HG03469 (cell line): ENCODE results near the gene SLC39A11.
"Not testable (repeated sequence)": the region's sequence is repeated elsewhere in the genome, so short reads cannot be mapped to it uniquely, and the experiment has no call there.

Source experiments
- ATAC-seq: cut with Tn5 transposase; IDR thresholded peaks from one replicate; pipeline ENCODE4 v1.9.1; 2021; ENCODE audit warnings: mild to moderate bottlenecking, moderate library complexity, moderate number of reproducible peaks; ENCODE audit not compliant: unreplicated experiment

Gene SLC39A11

GRCh38 chr17:72733619-72734282, 358.7 kb downstream of the SLC39A11 start:
- peak; percentile 56 for ATAC-seq

DNA sequence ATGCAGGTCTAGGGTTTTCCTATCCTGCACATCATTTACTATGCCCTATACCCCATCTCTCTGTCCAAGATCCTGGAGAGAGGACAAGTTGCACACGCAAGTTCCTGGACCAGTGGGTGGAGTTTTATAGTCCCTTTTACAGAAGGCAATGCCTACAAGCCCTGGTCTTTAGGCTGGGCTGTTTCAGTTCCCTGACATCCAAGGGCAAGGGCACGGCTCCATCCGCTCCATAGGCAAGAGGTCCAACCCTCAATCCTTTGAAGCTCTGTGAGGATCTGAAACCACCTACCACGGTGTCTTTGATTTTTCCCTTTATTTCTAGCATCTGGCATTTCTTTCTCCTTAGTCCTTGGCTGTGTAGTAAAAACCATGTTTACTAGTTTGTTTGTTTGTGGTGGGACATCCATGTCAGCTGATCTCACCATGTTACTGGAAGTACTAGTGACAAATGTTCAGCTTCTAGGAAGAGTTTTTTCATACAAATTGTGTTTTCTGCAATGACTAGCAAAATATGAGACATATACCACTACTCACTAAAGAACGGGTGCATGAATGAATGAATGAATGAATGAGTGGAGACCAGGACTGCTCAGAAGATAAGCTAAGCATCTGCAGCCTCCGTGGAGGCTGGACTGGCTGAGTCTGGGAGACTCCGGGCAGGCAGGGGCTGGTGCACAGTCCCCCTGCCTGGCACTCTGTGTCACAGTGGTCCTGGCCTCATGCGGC, 359.4 kb downstream of the SLC39A11 start:
- no peak for ATAC-seq

DNA sequence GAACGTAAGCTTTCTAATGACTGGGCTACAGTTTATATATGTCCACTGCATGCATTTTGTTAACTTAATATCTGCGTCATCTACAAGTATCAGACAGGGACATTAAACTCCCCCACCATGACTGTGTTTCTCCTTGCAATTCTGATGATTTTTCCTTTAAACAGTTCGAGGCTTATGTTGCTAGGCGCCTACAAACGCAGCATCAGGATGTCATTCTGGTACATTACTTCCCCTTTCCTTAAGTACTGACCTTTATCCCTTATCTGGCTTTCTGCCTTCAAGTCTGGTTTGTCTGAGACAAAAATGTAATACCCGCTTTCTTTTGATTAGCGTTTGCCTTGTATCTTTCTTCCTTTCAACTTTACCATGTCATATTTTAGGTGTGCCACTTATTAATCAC, 362.4 kb downstream of the SLC39A11 start:
- no peak for ATAC-seq

GRCh38 chr17:72726936-72727335, 365.6 kb downstream of the SLC39A11 start:
- peak; percentile 94 for ATAC-seq

DNA sequence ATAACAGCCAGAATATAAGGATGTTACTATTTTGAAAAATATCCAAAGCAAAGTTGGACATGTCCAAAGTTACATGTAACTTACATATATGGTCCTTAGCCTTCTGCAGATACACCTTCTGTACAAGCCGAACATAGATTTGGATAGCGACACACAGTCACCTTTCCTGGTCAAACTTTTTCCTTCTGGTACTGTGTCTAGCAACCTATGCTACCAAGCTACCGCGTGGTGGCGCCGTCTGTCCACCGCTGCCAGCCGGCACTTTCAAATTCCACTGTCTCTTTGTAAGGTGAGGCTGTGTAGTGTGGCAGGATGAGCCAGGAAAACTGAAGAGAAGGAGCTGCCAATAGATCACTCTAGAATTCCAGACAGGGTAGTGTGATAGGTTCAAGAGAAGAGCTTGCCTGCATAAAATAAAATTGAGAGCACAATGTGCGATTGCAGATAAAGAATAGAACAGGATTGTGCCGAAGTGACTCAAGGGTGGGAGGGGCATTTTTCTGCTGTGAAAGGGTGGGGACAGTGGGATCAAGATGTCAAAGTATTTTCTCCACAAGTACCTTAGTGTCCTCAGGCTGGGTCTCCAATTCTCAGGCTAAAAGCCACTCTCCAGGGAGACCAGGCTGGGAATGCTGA, 366.9 kb downstream of the SLC39A11 start:
- ATAC-seq, result no peak

DNA sequence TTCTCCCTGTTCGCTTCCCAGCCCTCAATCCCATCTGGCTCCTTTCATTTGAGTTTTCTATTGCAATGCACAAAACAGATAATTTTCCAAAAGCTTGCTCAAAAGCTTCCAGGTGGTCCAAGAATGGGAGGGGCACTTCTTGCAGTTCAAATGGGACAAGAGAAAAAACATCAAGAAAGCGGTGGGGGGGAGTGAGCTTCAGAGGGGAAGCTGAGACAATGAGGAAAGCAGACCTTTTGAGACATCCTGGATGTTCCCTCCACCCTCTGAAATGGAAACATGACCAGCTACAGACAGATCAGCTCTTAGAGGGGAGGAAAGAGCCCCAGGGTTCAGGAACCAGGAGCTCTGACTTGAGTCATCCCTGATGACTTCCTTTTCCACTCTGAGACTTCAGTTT, 368.2 kb downstream of the SLC39A11 start:
- ATAC-seq, result no peak

GRCh38 chr17:72723711-72724110, 368.8 kb downstream of the SLC39A11 start:
- no peak for ATAC-seq

DNA sequence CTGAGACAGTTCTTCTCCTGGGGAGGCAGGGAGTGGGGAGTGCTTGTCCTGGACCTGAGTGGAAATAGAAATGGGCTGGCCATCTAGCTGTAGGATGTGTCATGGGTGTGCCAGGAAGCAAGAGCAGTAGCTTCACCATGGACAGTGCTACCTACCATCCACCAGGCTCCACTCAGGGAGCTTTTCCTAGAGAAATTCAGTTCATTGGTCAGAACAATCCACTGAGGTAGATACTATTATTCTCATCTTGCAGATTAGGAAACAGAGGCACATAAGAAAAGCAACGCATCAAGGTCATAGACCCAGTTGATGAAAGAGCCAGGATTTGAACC, 372.0 kb downstream of the SLC39A11 start:
- no peak for ATAC-seq

GRCh38 chr17:72719578-72720493, 372.7 kb downstream of the SLC39A11 start:
- no peak for ATAC-seq

GRCh38 chr17:72719206-72719577, 373.3 kb downstream of the SLC39A11 start:
- ATAC-seq, result no peak

GRCh38 chr17:72717676-72718075, 374.8 kb downstream of the SLC39A11 start:
- ATAC-seq, result no peak

DNA sequence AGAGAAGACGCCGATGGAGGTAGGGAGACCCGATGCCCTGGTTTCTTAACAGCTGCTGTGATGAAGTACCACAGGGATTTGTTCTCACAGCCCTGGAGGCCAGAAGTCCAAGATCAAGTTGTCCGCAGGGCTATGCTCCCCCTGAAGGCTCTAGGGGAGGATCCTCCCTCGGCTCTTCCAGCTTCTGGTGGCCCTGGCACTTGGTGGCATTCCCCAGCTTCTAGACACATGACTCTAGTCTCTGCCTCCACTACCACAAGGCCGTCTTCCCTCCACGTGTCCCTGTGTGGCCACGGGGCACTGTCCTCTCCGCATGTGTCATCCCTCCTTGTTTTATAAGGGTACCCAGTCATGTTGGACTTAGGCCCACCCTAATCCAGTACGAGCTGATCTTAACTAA, 375.2 kb downstream of the SLC39A11 start:
- no peak for ATAC-seq

GRCh38 chr17:72715906-72716572, 376.4 kb downstream of the SLC39A11 start:
- ATAC-seq, result no peak

DNA sequence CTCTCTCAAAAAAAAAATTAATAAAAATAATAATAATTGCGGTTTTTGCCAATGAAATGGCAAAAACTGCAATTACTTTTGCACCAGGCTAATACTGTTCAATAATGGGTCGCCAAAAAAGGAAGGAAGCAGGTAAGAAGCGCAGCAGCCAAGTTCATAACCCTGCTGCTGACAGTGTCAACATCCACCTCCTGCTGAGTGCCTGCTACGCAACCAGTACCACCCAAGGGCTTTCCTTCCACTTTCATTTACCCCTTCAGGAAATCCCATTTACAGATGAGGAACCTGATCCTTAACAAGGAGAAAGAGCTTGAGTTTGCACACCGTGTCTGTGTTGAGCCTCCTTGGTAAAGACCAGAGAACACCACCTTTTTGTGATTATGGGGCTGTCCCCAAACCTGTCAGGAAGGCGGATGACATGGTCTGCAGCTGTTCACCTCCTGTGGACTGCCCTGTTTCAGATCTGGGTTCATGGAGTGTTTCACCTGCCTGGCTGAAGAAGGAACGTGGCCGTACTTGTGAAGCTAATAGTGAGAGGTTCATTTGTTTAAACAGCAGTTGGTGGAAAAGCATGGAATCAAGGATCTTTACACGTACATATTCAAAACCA, 378.0 kb downstream of the SLC39A11 start:
- ATAC-seq, result no peak

DNA sequence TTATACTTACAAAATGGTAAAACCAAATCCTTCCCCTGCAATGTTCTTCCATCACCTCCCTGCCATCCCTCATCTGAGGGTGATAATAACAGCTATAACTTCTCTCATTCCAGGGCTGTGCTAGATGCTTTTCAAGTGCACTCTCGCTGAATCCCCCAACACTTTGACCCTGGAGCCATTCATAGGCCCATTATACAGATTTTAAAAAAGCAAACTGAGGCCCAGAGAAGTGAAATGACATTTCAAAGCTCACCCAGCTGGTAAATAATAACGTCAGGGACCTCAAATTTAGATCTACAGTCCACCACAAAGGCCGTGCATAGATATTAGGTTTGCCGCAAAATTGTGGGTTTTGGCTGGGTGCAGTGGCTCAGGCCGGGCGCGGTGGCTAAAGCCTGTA, 378.8 kb downstream of the SLC39A11 start:
- ATAC-seq, result no peak

GRCh38 chr17:72711521-72712310, 380.8 kb downstream of the SLC39A11 start:
- no peak for ATAC-seq

GRCh38 chr17:72710834-72711233, 381.7 kb downstream of the SLC39A11 start:
- no peak for ATAC-seq

- no peak for ATAC-seq
These were observed 382.3 kb downstream of the SLC39A11 start for GRCh38 chr17:72710202-72710601.

DNA sequence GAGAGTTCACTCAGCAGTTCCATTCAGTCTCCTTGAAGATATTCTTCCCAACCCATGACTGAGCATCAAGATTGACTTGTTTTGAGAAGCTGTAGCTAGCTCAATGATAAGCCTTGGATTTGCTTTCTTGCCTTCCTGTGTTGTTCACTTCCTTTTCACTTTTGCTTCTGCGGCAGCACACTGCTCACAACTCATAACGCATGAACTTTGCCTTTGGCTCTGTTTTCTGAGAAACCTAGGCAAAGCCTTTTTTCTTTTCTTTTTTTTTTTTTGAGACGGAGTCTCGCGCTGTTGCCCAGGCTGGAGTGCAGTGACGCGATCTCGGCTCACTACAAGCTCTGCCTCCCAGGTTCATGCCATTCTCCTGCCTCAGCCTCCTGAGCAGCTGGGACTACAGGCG, 383.8 kb downstream of the SLC39A11 start:
- ATAC-seq, result not testable (repeated sequence)
